H9 (cell line): ENCODE data around the gene GALNT15. TPM values are rescaled to one million over a fixed set of nuclear protein-coding genes. Genes with fewer than 3 reads are reported as not detected.

Source experiments
- DNase-seq: peaks from one replicate; pipeline ENCODE4 v3.0.0-alpha.2; 2017
- H2AFZ ChIP-seq: one replicate; pipeline ENCODE4 v1.6.1; 2013; ENCODE audit warnings: mild to moderate bottlenecking, low read length, control low read depth, moderate library complexity
- H2AK5ac ChIP-seq: 2 replicates; pipeline ENCODE4 v1.6.1; 2013; ENCODE audit warnings: low read length, control low read depth, mixed read lengths; ENCODE audit not compliant: insufficient read length
- H2BK120ac ChIP-seq: one replicate; pipeline ENCODE4 v1.6.1; 2013; ENCODE audit warnings: low read depth, mild to moderate bottlenecking, low read length, control low read depth, inconsistent platforms; ENCODE audit not compliant: poor library complexity, severe bottlenecking
- H2BK12ac ChIP-seq: 2 replicates; pipeline ENCODE4 v1.6.1; 2013; ENCODE audit warnings: low read length, control low read depth, mixed read lengths, low read depth; ENCODE audit not compliant: insufficient read length
- H2BK15ac ChIP-seq: 2 replicates; pipeline ENCODE4 v1.6.1; 2013; ENCODE audit warnings: low read depth, low read length, control low read depth
- H2BK20ac ChIP-seq: one replicate; pipeline ENCODE4 v1.6.1; 2013; ENCODE audit warnings: low read depth, mild to moderate bottlenecking, low read length, control low read depth, inconsistent platforms; ENCODE audit not compliant: poor library complexity, severe bottlenecking
- H2BK5ac ChIP-seq: 2 replicates; pipeline ENCODE4 v1.6.1; 2013; ENCODE audit warnings: low read length, control low read depth, mixed read lengths; ENCODE audit not compliant: insufficient read length
- H3K14ac ChIP-seq: 2 replicates; pipeline ENCODE4 v1.6.1; 2013; ENCODE audit warnings: low read length, control low read depth; ENCODE audit not compliant: insufficient read depth
- H3K18ac ChIP-seq: 2 replicates; pipeline ENCODE4 v1.6.1; 2013; ENCODE audit warnings: low read depth, mild to moderate bottlenecking, mixed read lengths, low read length, control low read depth; ENCODE audit not compliant: insufficient read length
- H3K23ac ChIP-seq: 2 replicates; pipeline ENCODE4 v1.6.1; 2013; ENCODE audit warnings: low read length, control low read depth, mixed read lengths, low read depth; ENCODE audit not compliant: insufficient read length
- H3K23me2 ChIP-seq: 2 replicates; pipeline ENCODE4 v1.6.1; 2013; ENCODE audit warnings: low read depth, mild to moderate bottlenecking, mixed read lengths, low read length, control low read depth; ENCODE audit not compliant: insufficient read length, poor library complexity, severe bottlenecking
- H3K27ac ChIP-seq: 2 replicates; pipeline ENCODE4 v1.5.1; 2013; ENCODE audit warnings: low read length, control low read depth, mixed read lengths, low read depth; ENCODE audit not compliant: insufficient read length
- H3K27me3 ChIP-seq: 2 replicates; pipeline ENCODE4 v1.6.1; 2013; ENCODE audit warnings: low read length, control low read depth, inconsistent platforms; ENCODE audit not compliant: insufficient read depth
- H3K4ac ChIP-seq: 2 replicates; pipeline ENCODE4 v1.6.1; 2013; ENCODE audit warnings: low read depth, mild to moderate bottlenecking, control low read depth, inconsistent platforms, low read length, moderate library complexity
- H3K4me1 ChIP-seq: 2 replicates; pipeline ENCODE4 v1.6.1; 2013; ENCODE audit warnings: low read length, control low read depth, inconsistent platforms; ENCODE audit not compliant: insufficient read depth
- H3K4me2 ChIP-seq: 2 replicates; pipeline ENCODE4 v1.6.1; 2013; ENCODE audit warnings: low read length, control low read depth, mixed read lengths; ENCODE audit not compliant: insufficient read length, insufficient read depth
- H3K56ac ChIP-seq: 2 replicates; pipeline ENCODE4 v1.6.1; 2013; ENCODE audit warnings: low read depth, mild to moderate bottlenecking, mixed read lengths, low read length, control low read depth; ENCODE audit not compliant: insufficient read length
- H3K79me1 ChIP-seq: 2 replicates; pipeline ENCODE4 v1.6.1; 2013; ENCODE audit warnings: low read depth, mild to moderate bottlenecking, moderate library complexity, low read length, control low read depth, inconsistent platforms; ENCODE audit not compliant: insufficient read depth, poor library complexity, severe bottlenecking
- H3K79me2 ChIP-seq: 2 replicates; pipeline ENCODE4 v1.6.1; 2013; ENCODE audit warnings: low read length, control low read depth, inconsistent platforms; ENCODE audit not compliant: insufficient read depth
- H3K9ac ChIP-seq: 2 replicates; pipeline ENCODE4 v1.6.1; 2013; ENCODE audit warnings: low read length, control low read depth, mixed read lengths; ENCODE audit not compliant: insufficient read length; ENCODE audit errors: extremely low read depth
- H3K9me3 ChIP-seq: one replicate; pipeline ENCODE4 v1.6.1; 2013; ENCODE audit warnings: low read depth, low read length, inconsistent platforms; ENCODE audit not compliant: control insufficient read depth
- H3T11ph ChIP-seq: one replicate; pipeline ENCODE4 v1.6.1; 2013; ENCODE audit warnings: mild to moderate bottlenecking, low read length, control low read depth, inconsistent platforms
- H4K20me1 ChIP-seq: one replicate; pipeline ENCODE4 v1.6.1; 2013; ENCODE audit not compliant: control insufficient read depth, insufficient read length, insufficient read depth
- H4K5ac ChIP-seq: 2 replicates; pipeline ENCODE4 v1.6.1; 2013; ENCODE audit warnings: low read depth, mild to moderate bottlenecking, mixed read lengths, low read length, control low read depth; ENCODE audit not compliant: insufficient read length
- H4K8ac ChIP-seq: replicated peaks from 2 replicates; pipeline ENCODE4 v1.6.1; 2013; ENCODE audit warnings: low read length, control low read depth, mixed read lengths, low read depth; ENCODE audit not compliant: insufficient read length
- H4K91ac ChIP-seq: 2 replicates; pipeline ENCODE4 v1.6.1; 2013; ENCODE audit warnings: low read depth, mild to moderate bottlenecking, moderate library complexity, mixed read lengths, low read length, control low read depth; ENCODE audit not compliant: insufficient read length
- H3K27ac Mint-ChIP-seq, 3 experiments: 2 replicates in 2 of 3; 3 replicates in 1 of 3; pipeline ENCODE4 v1.8.0; 2020 to 2021; ENCODE audit warnings: mixed read lengths in 3 of 3, mild to moderate bottlenecking in 1 of 3, moderate library complexity in 1 of 3
- H3K27me3 Mint-ChIP-seq: 2 replicates; pipeline ENCODE4 v1.8.0; 2021; ENCODE audit warnings: low read depth, mild to moderate bottlenecking, moderate library complexity, mixed read lengths
- H3K36me3 Mint-ChIP-seq, 3 experiments: 2 replicates in 2 of 3; 3 replicates in 1 of 3; pipeline ENCODE4 v1.8.0; 2020 to 2021; ENCODE audit warnings: low read depth in 3 of 3, mixed read lengths in 3 of 3; ENCODE audit not compliant: insufficient read depth in 1 of 3
- H3K4me1 Mint-ChIP-seq, 2 experiments: 2 replicates each; pipeline ENCODE4 v1.8.0; 2020; ENCODE audit warnings: mixed read lengths in 2 of 2
- H3K4me3 Mint-ChIP-seq, 2 experiments: 2 replicates in 1 of 2; 3 replicates in 1 of 2; pipeline ENCODE4 v1.8.0; 2020 to 2021; ENCODE audit warnings: mild to moderate bottlenecking in 2 of 2, mixed read lengths in 2 of 2, moderate library complexity in 1 of 2
- H3K9me3 Mint-ChIP-seq, 2 experiments: 2 replicates in 1 of 2; 3 replicates in 1 of 2; pipeline ENCODE4 v1.8.0; 2020; ENCODE audit warnings: mild to moderate bottlenecking in 2 of 2, mixed read lengths in 2 of 2, moderate library complexity in 1 of 2
- CTCF ChIP-seq: fragments of 200-600 bp; sonication (generic); conservative IDR thresholded peaks from 3 replicates; pipeline ENCODE4 v1.8.0; 2021; ENCODE audit warnings: antibody characterized with exemption, mild to moderate bottlenecking
- WGBS: extraction: QIAGEN DNeasy Blood & Tissue Kit; methylation state at CpG from one replicate; pipeline ENCODE4 v1.1.7; 2013; ENCODE audit warnings: missing lambda C conversion rate, low lambda C conversion rate, mixed read lengths; ENCODE audit not compliant: insufficient read length; ENCODE audit errors: extremely low coverage; 5-methylcytosine and 5-hydroxymethylcytosine counted together
- total RNA-seq: library from RNA; stranded (reverse); gene quantifications from 2 replicates; pipeline ENCODE4 v1.2.1, GENCODE V29; 2021

The GALNT15 gene
- total RNA-seq, 1 experiment from 2014 or later: 0.04 TPM

- no peaks in the 10 kb centered on the region for H3K9me3 ChIP-seq
- H4K8ac ChIP-seq: no peak overlapping the region
- no peak overlapping the region for H2AK5ac ChIP-seq
- no peak overlapping the region for H3K56ac ChIP-seq
- H3K9ac ChIP-seq: no peak overlapping the region
- Mint-ChIP-seq H3K27me3 (peaks cover 17% of the 10 kb centered on the region), H3K36me3 (no peaks in the 10 kb centered on the region; a peak in 1 of 7 replicates), H3K4me1 (peaks cover 0 to 4% of the 10 kb centered on the region in 2 experiments; a peak in 1 of 4 replicates), H3K9me3 (peaks cover 8 to 9% of the 10 kb centered on the region in 2 experiments; a peak in 4 of 5 replicates), H3K4me3 (no peak overlapping the region), H3K27ac (no peak overlapping the region)
- H3K27me3 ChIP-seq: no peaks in the 10 kb centered on the region
- no peak overlapping the region for H4K5ac ChIP-seq
- no peaks in the 10 kb centered on the region for H3K23me2 ChIP-seq
- no peaks in the 10 kb centered on the region for H3K79me2 ChIP-seq
- H4K20me1 ChIP-seq: no peaks in the 10 kb centered on the region
- no peak for DNase-seq
- no peaks in the 10 kb centered on the region for H3K4me1 ChIP-seq
- no peak overlapping the region for H2BK12ac ChIP-seq
- no peak overlapping the region for H3T11ph ChIP-seq
- H3K14ac ChIP-seq: no peak overlapping the region
- no peaks in the 10 kb centered on the region for H3K79me1 ChIP-seq
- H3K4me2 ChIP-seq: no peak overlapping the region
- TF ChIP-seq CTCF: no peak
- H4K91ac ChIP-seq: no peak overlapping the region
- WGBS: no CpG with 5 or more reads among the region's 2 CpGs
- no peak overlapping the region for H3K18ac ChIP-seq
- H2BK20ac ChIP-seq: no peak overlapping the region
- H3K27ac ChIP-seq: no peak overlapping the region
- no peak overlapping the region for H3K23ac ChIP-seq
- no peak overlapping the region for H2BK5ac ChIP-seq
- H3K4ac ChIP-seq: no peak overlapping the region
- no peak overlapping the region for H2AFZ ChIP-seq
- no peak overlapping the region for H2BK120ac ChIP-seq
- H2BK15ac ChIP-seq: no peak overlapping the region
Observed at GRCh38 chr3:16171009-16171408, 3.5 kb upstream of the GALNT15 start.
